SK-N-MC (cell line): ENCODE results near the gene OTULIN.

ENCODE experiments used
- EZH2 ChIP-seq: fragments of 200-600 bp; sonication (generic); IDR thresholded peaks from one replicate; pipeline ENCODE4 v1.6.1; 2017; ENCODE audit warnings: antibody characterized with exemption
- POLR2AphosphoS5 ChIP-seq: IDR thresholded peaks from 2 replicates; pipeline ENCODE4 v1.6.1; 2012; ENCODE audit warnings: mild to moderate bottlenecking, low read depth, low read length, borderline replicate concordance

DNA sequence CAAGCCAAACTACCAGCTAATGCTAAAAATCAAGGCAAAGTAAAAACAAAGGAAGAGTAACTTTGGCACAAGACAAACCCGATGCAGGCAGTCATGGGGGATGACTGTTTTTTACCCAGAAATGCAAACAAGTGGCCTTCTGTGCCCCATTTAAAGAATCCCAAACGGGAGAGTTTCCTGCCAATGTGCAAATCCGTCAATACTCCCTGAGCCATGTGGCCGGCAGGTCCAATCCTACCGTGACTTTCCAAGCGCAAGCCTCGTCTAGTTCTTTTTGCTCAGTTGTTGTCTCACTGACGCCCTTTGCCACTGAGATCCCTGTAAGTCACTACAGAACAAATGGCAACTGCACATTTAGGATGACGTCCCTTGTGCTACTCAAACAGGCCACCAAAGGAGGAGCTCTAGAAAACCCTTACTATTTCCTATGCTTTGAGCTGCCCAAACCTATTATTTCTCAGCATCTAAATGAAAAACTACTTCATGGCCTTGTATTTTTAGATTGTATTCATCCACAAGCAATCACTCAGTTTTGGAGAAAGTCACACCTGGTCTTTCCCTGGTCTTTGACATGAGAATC is 43.4 kb downstream of the OTULIN start:
- TF ChIP-seq POLR2AphosphoS5 (no peak), EZH2 (no peak)
